GOT3 (cell line): ENCODE data around the gene XIAP.
"Not testable (repeated sequence)": the region's sequence is repeated elsewhere in the genome, so short reads cannot be mapped to it uniquely, and the experiment has no call there.

Source experiments
- DNase-seq: peaks from one replicate; lab custom pipeline; 2025; ENCODE audit warnings: mixed read lengths; lab: John Stamatoyannopoulos, UW

The XIAP gene

GRCh38 chrX:123859846-123860838 lies at the start of gene XIAP:
XIAP (plus strand) TSS chrX:123860053; CDS start chrX:123885663, 25,610 bp downstream.
- peak; percentile 57 for DNase-seq

- DNase-seq, result no peak
Observed at GRCh38 chrX:123814343-123814742, 45.5 kb upstream of the XIAP start.

GRCh38 chrX:123814934-123815394 lies 44.9 kb upstream of the XIAP start:
- not testable (repeated sequence) for DNase-seq

GRCh38 chrX:123817288-123817894 lies 42.5 kb upstream of the XIAP start:
- DNase-seq, result no peak

DNA sequence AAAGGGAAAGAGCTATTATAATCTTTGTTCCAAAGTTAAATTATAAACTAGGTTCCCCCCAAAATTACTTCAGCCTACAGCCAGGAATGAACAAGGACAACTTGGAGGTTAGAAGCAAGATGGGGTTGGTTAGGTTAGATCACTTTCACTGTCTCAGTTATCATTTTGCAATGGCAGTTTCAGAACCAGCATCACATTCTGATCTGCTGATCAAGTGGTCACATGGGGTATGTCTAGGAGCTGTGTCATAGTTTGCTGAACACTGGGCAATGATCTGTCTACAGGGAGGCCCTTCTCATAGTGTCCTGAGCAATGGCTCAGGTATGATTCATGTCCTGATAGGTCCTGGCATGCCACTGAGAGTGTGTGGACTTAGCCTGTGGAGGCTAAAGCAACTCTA lies 41.6 kb upstream of the XIAP start:
- no peak for DNase-seq

DNA sequence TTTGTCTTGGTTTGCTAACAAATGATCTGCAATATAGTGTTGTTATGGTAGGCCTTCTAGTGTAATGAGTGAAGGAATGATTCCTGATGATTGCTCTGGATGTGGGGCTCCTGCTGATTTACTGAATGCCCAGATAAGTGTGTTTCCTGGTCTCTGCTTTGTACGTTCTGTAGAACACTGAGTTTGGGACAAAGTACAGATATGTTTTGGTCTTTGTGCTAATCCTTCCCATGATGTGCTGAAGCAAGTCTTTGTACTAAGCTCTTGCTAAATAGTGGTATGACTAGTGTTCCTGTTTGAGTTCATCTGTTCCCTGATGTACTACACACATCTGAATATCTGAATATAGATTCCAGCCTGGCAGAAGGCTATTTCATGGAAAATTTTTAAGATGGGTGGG lies 36.9 kb upstream of the XIAP start:
- DNase-seq, result no peak

- peak; percentile 8 for DNase-seq
Observed at GRCh38 chrX:123830309-123830708, 29.5 kb upstream of the XIAP start.

DNA sequence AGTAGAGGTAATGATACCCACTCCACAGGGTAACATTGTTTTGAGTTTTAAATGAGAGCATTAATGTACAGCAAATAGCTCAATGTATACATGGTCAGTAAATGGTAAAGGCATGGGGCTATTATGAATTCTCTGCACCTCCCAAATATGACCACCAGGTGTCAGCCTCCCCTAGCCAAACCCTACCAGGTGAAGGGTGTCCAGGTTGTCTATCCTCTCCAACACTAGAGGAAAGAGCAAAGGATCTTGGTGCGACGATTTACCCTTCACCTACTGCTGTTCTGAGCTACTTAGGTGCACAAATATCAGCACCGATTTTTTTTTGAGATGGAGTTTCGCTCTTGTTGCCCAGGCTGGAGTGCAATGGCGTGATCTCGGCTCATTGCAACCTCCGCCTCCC lies 26.5 kb upstream of the XIAP start:
- no peak for DNase-seq

- DNase-seq, result no peak
Observed at GRCh38 chrX:123834116-123834515, 25.7 kb upstream of the XIAP start.

- DNase-seq, result no peak
Observed at GRCh38 chrX:123835661-123836371, 24.0 kb upstream of the XIAP start.

- not testable (repeated sequence) for DNase-seq
Observed at GRCh38 chrX:123845129-123845528, 14.7 kb upstream of the XIAP start.

DNA sequence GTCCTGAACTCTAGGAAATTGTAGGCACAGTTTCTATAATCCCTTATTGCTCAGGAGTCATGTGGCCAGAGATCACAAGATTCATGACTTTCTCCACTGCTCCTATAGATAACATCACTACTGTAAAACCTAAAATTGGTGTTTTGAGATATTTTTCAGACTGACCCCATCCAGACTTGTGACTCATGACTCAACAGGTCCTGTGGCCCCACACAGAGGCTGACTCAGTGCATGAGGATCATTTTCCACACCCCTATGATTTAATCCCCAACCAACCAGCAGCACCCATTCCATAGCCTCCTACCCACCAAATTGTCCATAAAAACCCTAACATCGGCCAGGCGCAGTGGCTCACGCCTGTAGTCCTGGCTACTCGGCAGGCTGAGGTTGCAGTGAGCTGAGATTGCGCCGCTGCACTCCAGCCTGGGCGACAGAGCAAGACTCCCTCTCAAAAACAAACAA lies 13.2 kb upstream of the XIAP start:
- no peak for DNase-seq

GRCh38 chrX:123847056-123847455 lies 12.8 kb upstream of the XIAP start:
- no peak for DNase-seq

- DNase-seq, result no peak
Observed at GRCh38 chrX:123849096-123849495, 10.8 kb upstream of the XIAP start.

DNA sequence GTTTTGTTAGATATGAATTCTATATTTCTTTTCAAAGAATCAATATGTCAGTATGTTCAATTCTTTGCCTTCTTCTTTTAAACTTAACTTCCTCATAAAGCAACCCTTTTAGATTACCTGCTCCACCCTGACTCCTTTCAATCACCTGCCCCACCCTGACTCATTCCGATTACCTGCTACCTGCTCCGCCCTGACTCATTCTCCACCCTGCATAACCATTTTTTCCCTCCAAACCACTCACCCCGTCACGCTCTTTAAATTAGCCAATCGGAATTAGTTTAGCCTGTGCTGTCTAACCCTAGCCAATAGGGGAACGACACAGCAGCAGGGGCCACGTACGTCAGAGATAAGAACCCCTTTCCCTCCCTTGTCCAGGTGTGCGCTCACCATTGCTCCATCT lies 9.9 kb upstream of the XIAP start:
- DNase-seq, result not testable (repeated sequence)

DNA sequence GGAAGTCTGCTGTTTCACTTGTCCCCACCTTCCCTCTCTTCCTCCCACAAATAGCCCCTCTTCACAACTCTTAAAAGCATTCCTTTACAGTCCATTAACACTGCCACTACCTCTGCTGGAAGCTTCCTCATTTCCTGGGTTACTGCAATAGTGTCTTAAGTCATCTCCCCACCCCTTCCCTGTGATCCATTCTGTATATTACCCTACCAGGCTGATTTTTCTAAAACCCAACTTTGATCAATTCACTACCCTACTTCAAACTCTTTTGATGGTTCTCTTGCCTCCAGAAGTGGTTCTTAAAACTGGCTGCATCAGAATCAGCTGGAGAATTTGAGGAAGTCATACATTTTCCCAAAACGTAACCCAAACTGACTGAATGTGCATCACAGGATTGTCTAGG lies 8.8 kb upstream of the XIAP start:
- no peak for DNase-seq

- no peak for DNase-seq
Observed at GRCh38 chrX:123854329-123854728, 5.5 kb upstream of the XIAP start.

- DNase-seq, result no peak
Observed at GRCh38 chrX:123859409-123859845, 426 bp upstream of the XIAP start.

- no peak for DNase-seq
Observed at GRCh38 chrX:123860983-123861382, 1.1 kb downstream of the XIAP start.

DNA sequence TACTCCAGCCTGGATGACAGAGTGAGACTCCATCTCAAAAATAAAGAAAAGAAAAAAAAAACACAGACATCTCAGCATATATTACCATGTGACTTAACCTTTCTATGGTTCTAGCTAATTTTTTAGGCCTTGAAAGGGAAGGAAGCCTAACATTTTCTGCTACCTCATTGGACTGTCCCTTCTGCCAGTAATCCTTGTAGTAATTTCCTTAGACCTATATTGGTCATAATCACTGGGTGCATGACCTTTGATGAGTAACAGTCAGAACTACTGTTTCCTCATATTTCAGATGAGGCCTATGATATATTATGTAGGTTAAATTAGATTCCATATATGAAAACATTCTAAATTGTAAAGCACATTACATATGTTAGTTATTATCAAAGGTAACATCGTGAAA lies 9.6 kb downstream of the XIAP start:
- DNase-seq, result no peak

- no peak for DNase-seq
Observed at GRCh38 chrX:123871309-123871708, 11.5 kb downstream of the XIAP start.

DNA sequence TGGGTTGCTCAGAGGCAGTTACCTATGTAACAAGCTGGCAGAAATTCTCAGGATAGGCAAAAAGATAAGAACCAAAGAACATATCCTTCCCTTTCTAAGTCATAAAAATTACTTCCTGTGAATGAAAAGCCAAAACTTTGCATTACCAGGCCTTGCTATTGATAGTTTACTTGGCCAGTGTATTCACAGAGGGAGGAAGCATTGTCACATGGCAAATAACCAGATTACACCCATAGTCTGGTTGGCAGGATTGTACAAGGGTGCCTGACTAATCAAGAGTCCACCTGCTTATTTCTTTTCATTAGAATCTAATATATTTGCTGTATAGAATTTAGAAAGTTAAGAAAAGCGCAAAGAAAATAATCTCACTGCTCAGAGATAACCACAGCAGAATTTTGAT lies 14.1 kb downstream of the XIAP start:
- no peak for DNase-seq
